Adrenal gland (tissue), 5 donors: ENCODE measurements around the gene RBM5.

Source experiments
- POLR2A ChIP-seq, 2 donors: fragments of 450-650 bp; IDR thresholded peaks; one replicate each; pipeline ENCODE4 v1.6.1; 2017; ENCODE audit warnings: antibody characterized with exemption in 2 of 2, mild to moderate bottlenecking in 2 of 2, moderate library complexity in 1 of 2
- TF ChIP-seq, protein P1 (sequence below), 6 experiments: fragments of 450-650 bp in 4 of 6; fragments of 200-600 bp in 2 of 6; sonication (generic) in 1 of 6; IDR thresholded peaks; 1 replicate in 5 of 6; 2 replicates in 1 of 6; pipeline versions ENCODE4 v1.5.1 to v1.8.0; 2016 to 2021; ENCODE audit warnings: antibody characterized with exemption in 6 of 6, mild to moderate bottlenecking in 2 of 6, moderate library complexity in 1 of 6
- donor health status: DM: no; HTN: no; CAD: no.

DNA sequence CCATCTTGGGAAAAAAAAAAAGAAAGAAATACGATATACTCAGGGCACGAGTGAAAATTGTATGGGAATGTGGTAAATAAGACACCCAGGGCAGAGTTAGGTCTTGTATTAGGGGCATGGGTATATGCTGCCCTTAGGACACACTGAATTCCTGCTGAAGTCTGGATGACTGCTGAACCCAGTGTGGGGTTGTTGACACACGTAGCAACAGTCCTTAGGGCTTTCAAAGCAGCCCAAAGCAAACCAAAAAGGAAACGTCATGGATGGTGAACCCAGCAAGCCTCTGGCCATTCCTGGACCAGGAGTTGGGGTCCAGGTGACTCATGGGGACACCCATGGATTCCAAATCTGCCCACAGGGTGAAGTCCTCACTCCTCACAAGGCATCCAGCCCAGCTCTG, 39.3 kb downstream of the RBM5 start:
- TF ChIP-seq, protein P1, sequence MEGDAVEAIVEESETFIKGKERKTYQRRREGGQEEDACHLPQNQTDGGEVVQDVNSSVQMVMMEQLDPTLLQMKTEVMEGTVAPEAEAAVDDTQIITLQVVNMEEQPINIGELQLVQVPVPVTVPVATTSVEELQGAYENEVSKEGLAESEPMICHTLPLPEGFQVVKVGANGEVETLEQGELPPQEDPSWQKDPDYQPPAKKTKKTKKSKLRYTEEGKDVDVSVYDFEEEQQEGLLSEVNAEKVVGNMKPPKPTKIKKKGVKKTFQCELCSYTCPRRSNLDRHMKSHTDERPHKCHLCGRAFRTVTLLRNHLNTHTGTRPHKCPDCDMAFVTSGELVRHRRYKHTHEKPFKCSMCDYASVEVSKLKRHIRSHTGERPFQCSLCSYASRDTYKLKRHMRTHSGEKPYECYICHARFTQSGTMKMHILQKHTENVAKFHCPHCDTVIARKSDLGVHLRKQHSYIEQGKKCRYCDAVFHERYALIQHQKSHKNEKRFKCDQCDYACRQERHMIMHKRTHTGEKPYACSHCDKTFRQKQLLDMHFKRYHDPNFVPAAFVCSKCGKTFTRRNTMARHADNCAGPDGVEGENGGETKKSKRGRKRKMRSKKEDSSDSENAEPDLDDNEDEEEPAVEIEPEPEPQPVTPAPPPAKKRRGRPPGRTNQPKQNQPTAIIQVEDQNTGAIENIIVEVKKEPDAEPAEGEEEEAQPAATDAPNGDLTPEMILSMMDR (IDR thresholded peaks at IDR 0.05): no peak
- no peak for TF ChIP-seq POLR2A (IDR thresholded peaks at IDR 0.05)
